RCC 7860 (cell line): ENCODE measurements around the gene TMEM187.
A peak's percentile ranks its signal among the peaks of the same experiment; 100 is the strongest.

Source experiments
- DNase-seq: peaks from one replicate; pipeline ENCODE4 v3.0.0-alpha.2; 2015; ENCODE audit warnings: low spot score
- FAIRE-seq: peaks from 2 replicates; lab custom pipeline; 2012; peaks lifted over from hg19 to GRCh38; lab: Jason Lieb, UNC

Gene TMEM187

DNA sequence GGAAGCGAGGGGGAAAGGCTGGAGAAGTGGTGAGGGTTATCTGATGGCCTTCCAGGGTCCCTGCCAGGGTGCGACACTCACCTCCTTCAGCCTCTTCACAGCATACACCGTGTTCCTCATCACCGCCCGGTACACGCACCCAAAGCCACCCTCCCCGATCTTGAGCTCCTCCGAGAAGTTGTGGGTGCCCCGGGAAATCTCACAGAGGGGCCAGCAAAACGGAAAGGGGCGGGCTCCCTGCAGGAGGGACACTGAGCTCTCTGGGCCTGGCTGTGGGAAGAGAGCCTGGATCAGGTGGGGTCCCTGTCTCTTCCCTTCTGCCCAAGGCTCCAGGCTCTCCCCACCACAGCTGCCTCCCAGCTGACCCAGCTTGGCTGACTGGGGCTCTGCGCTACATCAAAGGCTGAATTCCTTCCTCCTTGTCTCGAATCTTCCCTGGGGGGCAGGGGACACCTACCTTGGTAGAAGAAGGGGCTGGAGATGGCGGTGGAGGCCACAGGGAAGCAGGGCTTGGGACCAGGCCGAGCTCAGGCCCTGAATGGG is 46.0 kb downstream of the TMEM187 start:
- DNase-seq (no peak), FAIRE-seq (no peak)

DNA sequence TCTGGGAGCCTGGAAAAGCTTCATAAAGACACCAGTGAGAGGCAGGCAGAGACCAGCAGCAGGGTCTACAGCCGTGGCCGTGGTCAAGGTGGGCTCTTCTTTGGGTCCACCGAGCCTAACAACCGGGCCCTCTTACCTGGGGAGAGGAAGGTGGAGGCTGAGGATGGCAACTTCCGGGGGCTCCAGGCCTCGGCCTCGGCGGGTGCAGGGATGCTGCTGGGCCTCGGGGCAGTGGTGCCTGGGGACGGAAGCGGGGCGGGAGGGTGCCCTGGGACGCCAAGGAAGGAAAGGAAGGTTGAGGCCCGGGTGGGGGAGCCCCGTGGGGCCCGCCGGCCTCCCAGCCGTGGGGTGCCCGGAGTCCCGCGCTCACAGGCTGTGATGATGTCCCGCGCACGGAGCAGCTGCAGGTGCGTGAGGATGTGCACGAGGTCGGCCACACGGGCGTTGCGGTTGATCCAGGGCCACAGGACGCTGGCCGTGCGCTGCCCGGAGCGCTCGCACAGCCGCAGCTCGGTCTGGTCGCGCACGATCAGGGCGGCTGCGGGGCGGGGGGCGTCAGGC is 46.6 kb downstream of the TMEM187 start:
- FAIRE-seq, result no peak
- DNase-seq, result no peak

DNA sequence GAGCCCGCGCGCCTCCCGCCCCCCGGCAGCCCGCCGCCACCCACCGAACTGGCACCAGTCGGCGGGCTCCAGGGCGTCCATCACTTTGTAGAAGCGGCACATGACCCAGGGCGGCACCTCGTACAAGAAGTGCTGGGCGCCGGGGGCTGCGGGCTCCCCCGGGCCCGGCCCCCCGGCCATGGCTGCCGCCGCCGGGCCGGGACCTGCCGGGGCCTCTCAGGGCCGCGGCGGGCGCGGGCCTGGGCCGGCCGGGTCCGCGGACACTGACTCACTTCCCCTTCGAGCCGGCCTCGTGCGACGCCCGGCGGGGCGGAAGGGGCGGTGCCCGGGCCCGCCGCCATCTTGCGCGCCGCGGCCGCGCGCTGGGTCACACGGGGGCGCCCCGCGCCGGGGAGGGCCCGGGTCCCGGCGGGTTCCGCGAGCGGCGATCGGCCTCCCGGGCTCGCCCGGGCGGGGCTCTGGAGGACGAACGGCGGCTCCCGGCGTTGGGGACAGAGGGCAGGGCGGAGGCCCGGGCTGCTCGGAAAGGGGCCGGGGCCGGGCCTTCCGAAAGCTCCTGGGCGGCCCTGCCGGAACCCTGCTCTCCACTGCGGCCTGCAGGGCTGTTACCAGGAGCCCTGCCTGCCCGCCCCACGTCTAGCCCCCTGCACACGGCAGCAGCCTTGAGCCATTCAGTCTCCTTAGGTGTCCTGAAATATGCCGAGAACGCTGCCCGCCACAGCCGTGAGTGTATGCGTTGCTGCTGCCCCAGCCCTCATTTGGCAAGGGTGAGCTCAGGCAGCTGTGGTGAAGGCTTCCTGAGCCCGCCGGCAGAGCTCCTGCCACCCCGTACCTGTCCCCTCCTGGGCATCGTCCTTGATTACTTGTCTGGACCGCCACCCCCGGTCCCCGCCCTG is 47.3 kb downstream of the TMEM187 start, which contains the start of gene IRAK1:
Gene IRAK1 (minus strand): TSS at position 270 of the 896 bp plus-strand sequence. CDS start 90 bp downstream, at position 180.
- peak; percentile 27 for DNase-seq
- no peak for FAIRE-seq

DNA sequence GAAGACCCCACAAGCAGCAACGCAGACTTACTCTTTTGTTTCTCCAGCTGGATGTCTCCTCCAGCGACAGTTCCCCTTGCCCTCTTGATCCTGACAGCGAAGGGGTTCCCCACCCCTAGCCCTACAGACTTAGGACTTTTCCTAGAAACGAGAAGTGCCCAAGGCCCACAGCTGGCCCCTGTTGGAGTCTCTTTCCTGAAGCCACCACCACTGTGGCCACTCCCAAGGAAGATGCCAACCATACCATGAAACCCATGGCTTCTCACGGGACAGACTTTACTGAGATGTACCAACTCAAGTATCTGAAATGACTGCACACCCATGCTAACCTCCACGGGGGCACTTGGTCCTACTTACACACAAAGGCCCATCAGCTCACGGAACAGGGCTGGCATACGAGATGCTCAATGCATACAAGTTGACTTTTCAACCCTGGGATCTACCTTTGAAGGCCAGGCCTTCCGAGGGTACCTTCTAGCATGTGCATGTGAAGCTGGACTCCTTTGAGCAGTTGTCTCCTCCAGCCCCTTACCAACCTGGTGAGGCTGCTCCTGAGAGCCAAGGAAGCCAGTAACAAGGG is 48.1 kb downstream of the TMEM187 start:
- FAIRE-seq, result no peak
- DNase-seq, result no peak

DNA sequence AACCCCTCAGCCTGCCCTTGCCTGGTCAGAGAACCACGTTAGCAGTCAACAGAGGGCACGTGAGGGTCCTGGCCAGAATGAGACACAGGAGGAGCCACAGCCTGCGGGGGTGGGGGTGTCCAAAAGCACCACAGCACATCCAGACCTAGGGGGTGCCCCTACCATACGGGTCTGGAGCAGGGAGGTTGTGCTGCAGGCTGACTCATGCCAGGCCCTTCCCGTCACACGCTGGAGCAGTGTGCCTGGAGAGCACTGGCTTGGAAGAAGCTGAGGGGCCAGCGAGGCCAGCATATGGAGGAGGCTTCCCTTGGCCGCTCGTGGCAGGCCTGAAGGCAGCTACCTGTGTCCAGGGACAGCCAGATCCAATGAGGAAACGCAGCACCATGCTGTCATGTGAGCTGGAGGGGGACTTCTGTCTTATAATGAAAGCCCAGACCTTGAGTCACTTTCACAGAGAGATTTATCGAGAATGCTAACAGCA is 48.6 kb downstream of the TMEM187 start:
- peak; percentile 66 for DNase-seq
- peak; percentile 78 for FAIRE-seq

DNA sequence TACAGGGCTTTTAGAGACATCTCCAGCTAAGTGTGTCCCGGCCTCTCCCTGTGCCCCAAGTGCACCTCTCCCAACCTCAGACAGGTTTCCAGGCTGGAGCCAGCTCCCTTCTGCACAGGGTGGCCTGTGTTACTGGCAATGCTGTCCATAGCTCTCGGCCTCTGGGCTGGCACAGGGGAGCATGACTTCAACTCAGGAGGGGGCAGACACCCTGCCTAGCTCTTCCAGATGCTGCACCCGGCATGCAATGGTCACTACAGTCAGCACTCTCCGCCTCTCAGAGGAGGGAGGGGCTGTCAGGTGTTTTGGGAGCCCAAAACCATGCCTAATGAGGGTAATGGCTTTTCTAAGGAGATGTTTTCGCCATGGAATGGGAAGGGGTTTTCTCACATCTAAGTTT is 49.6 kb downstream of the TMEM187 start:
- DNase-seq, result no peak
- no peak for FAIRE-seq

DNA sequence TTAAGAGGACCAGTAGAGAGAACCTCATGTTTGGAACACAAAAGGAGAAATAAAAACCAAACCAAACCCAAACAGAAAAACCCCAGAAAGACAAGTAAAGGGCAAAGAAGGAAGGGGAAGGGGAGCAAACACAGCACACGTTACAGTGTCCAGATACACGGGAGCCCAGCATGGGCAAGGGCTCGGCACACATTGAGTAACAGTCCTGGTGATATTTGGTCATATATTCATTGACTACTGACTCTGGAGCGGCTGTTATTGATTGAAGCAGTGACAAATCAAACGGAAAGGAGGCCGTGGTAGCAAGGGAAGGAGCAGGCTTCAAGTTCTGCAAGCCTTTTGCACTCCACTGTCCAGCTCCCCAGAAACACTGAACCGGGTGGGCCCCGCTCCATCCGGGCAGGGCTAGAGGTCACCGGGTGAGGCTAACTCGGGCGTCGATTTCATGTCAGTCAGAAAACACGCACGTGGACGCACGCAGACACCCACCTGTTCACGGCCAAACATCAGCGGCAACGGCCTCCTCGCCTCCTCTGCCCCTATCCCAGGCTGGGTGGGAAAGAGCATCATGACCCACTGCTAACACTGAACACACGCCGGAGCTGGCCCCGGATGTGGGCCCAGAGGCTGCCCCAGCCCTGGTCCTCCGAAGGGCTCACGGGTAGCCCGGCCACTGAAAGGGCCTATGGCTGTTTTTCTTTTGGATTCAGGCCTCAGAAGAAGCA is 50.9 kb downstream of the TMEM187 start:
- FAIRE-seq (no peak), DNase-seq (no peak)

DNA sequence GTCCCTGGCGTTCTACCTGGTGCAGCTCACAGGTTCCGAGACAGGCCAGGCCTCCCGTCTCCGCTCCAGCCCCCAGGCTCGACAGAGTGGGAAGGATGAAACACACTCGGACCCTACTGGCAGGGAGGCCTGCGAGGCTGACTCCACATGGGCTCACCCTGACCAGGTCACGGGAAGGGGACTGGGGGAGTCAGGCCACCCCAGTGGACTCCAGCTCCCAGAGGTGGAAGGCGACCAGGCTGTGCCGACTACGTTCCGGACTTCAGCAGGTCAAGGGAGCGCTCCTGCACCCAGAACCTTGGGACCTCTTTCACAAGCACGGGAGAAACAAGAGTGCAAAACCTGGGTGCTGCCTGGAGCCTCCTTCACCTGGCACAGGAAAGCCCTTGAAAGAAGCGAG is 51.7 kb downstream of the TMEM187 start:
- no peak for DNase-seq
- no peak for FAIRE-seq

DNA sequence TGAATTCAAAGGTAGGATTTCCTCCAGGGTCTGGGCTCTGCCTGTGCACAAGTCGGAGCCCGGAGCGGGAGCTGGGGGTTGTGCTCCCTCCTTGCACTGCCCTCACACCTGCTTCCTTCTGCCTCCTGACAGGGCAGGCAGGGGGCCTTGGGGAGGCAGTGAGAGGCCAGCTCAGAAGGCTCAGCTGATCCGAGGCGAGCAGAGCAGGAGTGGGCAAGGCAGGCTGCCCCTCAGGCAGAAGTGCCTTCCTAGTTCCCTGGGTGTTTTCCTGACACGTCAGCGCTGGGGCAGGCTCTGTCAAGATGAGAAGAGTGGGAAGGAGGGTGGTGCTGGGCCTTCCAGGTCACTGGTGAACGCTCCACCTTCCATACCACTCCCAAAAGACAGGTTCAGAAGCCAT is 52.7 kb downstream of the TMEM187 start:
- DNase-seq (no peak), FAIRE-seq (no peak)

DNA sequence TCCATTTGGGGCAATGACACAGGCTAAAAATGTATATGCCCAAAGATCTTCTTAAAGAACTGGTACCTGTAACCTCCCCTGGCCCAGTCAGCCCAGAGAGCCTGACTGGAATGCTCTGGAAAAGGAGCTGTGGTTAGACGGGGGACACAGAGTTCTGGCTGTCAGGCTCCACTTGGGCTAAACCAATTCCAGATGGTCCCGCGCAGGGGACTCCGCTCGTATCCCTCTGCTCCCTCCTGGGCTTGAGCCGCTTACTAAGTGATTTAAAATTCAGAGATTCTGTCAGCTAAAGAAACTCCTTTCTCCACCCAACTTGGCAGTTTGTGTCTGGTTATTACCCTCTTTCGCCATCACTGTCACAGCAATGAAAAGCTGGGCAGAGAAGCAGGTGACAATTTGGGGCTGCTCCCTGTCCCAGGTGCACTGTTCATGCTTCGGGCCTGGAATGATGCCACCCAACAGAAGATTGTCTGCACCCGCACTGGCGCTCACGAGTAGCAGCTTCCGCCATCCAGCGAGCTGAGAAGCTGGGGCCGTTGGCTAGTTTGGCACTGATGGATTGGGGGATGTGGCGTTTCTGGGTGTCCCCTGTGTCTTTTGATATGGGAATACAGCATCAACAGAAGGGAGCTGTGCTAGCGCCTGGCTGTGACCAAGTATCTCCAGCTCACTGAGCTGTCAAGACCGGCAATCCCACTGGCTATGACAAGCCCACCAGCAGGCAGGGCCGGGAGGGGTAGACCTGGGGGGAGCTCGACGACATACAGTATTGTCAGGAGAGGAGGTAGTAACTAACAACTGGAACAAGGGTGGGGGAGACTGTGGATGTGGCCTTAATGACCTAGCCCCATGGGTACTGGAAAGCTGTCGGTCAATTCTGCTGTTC is 53.8 kb downstream of the TMEM187 start:
- FAIRE-seq, result no peak

DNA sequence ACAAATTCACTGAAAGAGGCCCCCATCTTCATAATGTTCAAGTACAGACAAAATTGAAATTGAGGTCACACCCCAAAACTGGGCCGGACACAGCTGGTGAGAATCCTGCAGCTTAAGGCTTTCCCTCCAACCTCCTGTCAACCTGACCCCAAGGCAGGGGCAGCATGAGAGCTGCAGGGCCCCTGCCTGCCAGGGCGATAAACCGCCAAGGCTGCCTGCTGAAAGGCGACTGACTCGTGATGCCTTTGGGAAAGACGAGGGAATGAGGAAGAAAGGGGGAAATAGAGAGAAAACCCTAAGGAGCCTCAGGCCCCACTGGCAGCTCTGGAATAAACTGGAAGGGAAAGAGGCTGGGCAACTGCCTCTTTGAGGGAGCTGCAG is 54.5 kb downstream of the TMEM187 start:
- DNase-seq (no peak), FAIRE-seq (no peak)

More for the DNA sequence above, 53.8 kb downstream of the TMEM187 start:
- DNase-seq, result no peak

DNA sequence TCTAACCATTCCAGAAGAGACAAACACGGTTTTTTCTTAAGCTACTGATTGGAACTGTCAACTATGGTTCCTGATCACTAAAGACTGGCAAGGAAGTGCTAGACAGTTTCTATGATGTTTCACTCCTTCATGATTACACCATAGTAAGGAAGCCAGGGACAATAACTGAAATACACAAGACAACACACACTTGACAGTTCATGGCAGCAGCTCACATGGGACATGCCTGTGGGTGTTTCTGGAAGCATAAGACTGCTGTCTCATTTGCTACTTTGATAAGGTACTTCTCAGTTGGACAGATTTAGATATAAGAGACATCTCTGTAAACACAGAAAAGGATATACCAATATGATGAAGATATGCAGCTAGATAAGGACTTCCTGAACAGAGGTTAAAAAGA is 55.4 kb downstream of the TMEM187 start:
- FAIRE-seq, result no peak
- no peak for DNase-seq

DNA sequence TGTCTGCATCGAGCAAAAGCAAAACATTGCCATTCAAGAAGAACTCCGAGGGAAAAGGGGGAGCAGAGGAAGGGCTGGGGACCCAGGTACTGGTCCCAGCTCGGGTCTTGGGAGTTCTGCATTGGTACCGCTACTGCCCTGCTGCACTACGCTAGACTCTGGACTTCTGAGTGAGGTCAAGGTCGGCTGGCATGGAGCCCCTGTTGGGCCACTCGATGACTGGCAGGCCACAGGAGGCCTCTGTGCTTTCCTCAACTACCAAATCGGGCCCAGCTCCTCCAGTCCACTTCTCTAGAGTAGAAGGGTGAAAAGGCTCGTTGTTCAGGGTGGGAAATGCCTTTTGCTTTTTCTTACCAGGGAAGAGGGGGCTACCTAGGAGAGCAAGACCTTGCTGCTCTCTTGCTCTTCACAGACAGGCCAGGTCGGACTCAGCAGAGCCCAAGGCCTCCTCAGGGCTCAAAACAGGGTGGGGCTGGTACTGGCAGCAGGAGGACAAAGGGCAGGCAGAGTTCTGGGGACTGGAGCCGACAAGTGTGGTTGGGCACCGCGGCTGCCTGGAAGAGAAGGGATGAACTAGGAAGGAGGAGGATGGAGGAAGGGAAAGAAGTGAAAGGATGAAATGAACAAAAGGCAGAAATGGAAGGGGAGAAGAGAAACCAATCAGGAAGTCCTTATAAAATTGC is 56.1 kb downstream of the TMEM187 start:
- no peak for DNase-seq
- no peak for FAIRE-seq

DNA sequence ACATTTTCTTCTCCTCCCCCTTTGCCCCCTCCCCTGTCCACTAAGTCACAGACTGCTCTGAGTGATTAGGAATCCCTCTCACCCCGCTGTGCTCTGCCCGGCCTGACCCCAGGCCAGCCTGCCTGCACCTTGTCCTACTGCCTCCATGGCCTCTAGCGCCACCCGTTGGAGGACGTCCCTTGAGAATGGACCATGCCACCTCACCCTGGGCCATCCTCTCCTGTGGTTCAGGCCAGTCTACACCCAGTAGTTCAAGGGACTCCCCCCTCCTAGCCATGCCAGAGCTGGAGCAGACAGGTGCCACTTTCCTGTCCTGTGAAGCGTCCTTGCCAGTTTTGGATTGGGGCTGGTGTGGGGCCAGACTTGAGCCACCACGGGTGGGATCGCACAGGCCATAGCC is 56.9 kb downstream of the TMEM187 start:
- no peak for FAIRE-seq
- no peak for DNase-seq

DNA sequence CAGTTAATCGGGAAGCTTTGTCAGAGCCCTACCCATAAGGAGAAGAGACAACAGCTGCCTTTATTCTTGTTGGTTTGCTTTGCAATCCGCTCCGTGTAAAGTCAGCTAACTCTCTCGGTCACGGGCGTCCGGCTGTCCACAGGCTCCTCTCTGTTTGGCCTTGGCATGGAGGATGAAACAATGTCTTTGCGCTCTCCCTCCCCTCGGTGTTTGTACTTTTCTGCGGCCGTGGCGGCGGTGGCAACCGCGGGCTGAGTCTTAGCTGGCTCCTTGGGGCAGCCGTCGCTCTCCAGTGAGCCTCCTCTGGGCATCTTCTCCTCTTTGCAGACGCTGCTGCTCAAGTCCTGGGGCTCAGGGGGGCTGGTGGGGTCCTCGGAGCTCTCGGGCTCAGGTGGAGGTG is 57.7 kb downstream of the TMEM187 start:
- no peak for FAIRE-seq
- no peak for DNase-seq

DNA sequence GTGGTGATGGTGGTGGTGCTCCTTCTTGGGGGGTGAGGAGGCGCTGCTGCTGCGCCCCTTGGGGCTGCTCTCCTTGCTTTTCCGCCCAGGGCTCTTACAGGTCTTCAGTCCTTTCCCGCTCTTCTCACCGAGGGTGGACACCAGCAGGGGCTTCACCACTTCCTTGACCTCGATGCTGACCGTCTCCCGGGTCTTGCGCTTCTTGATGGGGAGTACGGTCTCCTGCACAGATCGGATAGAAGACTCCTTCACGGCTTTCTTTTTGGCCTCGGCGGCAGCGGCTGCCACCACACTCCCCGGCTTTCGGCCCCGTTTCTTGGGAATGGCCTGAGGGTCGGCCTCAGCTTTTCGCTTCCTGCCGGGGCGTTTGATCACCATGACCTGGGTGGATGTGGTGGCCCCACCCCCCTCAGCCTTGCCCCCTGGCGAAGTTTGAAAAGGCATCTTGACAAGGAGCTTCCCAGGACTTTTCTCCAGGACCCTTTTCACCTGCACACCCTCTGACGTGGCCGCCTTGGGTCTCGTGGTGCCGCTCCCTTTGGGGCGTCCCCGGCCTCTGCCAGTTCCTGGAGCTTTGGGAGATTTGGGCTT is 58.3 kb downstream of the TMEM187 start:
- FAIRE-seq, result no peak

DNA sequence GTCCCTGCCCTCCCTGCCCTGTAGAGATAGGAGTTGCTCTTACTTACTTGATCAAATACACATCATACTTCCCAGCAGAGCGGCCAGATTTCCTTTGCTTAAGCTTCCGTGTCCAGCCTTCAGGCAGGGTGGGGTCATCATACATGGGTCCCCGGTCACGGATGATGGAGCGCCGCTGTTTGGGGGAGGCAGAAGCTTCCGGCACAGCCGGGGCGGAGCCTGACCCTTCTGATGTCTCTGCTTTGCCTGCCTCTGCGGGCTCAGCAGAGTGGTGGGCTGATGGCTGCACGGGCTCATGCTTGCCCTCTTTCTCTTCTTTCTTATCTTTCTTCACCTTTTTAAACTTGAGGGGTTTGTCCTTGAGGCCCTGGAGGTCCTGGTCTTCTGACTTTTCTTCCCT is 59.6 kb downstream of the TMEM187 start:
- FAIRE-seq, result no peak
- DNase-seq, result no peak

More for the DNA sequence above, 58.3 kb downstream of the TMEM187 start:
- DNase-seq, result no peak

DNA sequence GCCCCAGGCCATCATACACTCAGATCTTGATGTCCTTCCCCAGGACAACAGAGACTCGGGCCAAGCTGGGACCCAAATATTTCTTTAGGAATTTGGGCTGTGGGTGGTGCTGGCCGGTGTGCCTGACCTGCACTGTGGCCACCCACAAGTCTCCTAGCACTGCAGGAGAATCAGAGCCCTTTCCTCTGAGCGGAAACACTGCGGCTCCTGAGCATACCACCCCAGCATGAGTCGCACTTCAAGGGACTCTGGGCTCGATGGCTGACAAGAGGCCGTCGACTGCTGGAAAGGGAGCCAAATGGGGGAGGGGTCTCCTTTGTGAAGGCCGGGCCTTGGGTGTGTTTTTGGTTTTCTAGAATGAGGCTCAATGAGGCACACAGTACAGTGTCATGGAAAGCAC is 60.1 kb downstream of the TMEM187 start:
- FAIRE-seq (no peak), DNase-seq (no peak)
